Measurements from ENCODE around the gene ALOX15B. TPM values are rescaled to one million over a fixed set of nuclear protein-coding genes. Genes with fewer than 3 reads are reported as not detected.

Gene ALOX15B
- total and polyA plus RNA-seq, 11 donors = 0.07 to 2.2 (median 0.23) TPM; not detected in 4

DNA sequence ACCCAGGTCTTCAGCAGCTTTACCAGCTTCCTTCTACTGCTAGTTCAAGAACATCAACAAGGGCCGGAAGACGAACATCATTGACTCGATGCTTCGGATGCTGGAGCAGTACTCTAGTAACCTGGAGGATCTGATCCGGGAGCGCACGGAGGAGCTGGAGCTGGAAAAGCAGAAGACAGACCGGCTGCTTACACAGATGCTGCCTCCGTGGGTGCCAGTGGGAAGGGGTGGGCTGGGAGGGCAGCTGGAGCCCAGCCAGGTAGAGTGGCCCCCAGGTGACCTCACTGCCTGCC is 24.4 kb upstream of the ALOX15B start:
- peaks cover 0 to 14% (median 10%) of the 10 kb centered on the region in 9 donors for H3K27me3 ChIP-seq
- DNase-seq (no peak), ATAC-seq (no peak)
- peaks cover 0 to 33% (median 14%) of the 10 kb centered on the region in 12 donors for H3K4me1 ChIP-seq
- 94 to 98% (median 95%) methylated on average over 8 to 9 of the region's 9 CpGs for WGBS, 4 donors
- intact Hi-C loops (cut with DNase I) = no loop called here
- TF ChIP-seq POLR2A (IDR thresholded peaks at IDR 0.05) = no peak
- TF ChIP-seq, protein P1, sequence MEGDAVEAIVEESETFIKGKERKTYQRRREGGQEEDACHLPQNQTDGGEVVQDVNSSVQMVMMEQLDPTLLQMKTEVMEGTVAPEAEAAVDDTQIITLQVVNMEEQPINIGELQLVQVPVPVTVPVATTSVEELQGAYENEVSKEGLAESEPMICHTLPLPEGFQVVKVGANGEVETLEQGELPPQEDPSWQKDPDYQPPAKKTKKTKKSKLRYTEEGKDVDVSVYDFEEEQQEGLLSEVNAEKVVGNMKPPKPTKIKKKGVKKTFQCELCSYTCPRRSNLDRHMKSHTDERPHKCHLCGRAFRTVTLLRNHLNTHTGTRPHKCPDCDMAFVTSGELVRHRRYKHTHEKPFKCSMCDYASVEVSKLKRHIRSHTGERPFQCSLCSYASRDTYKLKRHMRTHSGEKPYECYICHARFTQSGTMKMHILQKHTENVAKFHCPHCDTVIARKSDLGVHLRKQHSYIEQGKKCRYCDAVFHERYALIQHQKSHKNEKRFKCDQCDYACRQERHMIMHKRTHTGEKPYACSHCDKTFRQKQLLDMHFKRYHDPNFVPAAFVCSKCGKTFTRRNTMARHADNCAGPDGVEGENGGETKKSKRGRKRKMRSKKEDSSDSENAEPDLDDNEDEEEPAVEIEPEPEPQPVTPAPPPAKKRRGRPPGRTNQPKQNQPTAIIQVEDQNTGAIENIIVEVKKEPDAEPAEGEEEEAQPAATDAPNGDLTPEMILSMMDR (IDR thresholded peaks at IDR 0.05) = no peak
- no peak overlapping the region for H3K27ac ChIP-seq
- H3K9me3 ChIP-seq = no peaks in the 10 kb centered on the region
- no peak overlapping the region for H3K4me3 ChIP-seq
- H3K36me3 ChIP-seq = no peaks in the 10 kb centered on the region

DNA sequence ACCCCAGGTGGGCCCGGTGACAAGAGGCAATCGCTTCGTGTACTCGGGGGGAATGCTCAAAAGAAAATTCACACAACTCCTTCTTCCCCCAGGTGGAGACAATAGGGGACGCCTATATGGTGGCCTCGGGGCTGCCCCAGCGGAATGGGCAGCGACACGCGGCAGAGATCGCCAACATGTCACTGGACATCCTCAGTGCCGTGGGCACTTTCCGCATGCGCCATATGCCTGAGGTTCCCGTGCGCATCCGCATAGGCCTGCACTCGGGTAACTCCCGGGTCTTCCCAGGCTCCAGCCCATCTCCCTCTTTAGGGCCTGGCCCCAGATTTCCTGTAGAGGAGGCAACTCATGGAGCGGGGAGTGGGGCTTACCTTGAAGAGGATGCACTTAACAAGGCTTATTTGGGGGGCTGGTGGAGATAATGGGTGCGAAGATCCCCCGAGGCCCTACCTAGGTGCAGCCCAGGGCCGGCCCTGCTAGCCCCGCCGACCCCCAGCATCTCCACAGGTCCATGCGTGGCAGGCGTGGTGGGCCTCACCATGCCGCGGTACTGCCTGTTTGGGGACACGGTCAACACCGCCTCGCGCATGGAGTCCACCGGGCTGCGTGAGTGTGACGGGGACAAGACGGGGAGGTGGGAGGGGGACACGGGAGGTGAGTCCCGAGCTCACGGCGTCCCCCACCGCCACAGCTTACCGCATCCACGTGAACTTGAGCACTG is 23.5 kb upstream of the ALOX15B start:
- DNase-seq (no peak), ATAC-seq (no peak)
- Histone ChIP-seq H3K4me1 (peaks cover 0 to 40% (median 14%) of the 10 kb centered on the region in 12 donors), H3K36me3 (no peaks in the 10 kb centered on the region), H3K27me3 (peaks cover 0 to 14% (median 10%) of the 10 kb centered on the region in 9 donors), H3K4me3 (peak overlapping the region in 10 of 12 donors; percentile 24 to 51 (median 46)), H3K27ac (no peak overlapping the region), H3K9me3 (no peaks in the 10 kb centered on the region)
- TF ChIP-seq, protein P1 (IDR thresholded peaks at IDR 0.05) = no peak
- no peak for TF ChIP-seq POLR2A (IDR thresholded peaks at IDR 0.05)
- intact Hi-C loops (cut with DNase I) = no loop called here
- 66 to 75% (median 71%) methylated on average over 40 to 44 of the region's 44 CpGs for WGBS, 4 donors

DNA sequence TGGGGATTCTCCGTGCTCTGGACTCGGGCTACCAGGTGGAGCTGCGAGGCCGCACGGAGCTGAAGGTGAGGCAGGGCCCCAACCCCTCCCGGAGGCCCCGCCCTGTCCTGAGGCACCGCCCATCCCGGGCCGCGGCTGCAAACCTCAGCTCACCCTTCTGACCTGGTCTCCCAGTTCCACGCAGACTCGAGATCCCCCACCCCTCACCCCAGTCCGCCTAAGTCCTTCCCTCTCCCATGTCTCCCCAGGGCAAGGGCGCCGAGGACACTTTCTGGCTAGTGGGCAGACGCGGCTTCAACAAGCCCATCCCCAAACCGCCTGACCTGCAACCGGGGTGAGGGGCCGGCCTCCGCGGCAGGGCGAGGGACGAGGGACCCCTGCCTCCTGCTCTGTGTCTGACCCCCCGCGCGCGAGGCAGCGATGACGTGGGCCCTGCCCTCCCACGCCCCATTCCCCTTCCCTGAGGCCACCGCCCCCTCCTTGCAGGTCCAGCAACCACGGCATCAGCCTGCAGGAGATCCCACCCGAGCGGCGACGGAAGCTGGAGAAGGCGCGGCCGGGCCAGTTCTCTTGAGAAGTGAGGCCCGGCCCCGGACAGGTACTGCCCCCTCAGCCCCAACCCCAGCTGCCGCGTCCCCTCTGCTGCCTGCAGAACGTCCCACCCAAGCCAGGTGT is 22.8 kb upstream of the ALOX15B start:
- H3K9me3 ChIP-seq = no peaks in the 10 kb centered on the region
- no peaks in the 10 kb centered on the region for H3K36me3 ChIP-seq
- no peak overlapping the region for H3K27ac ChIP-seq
- DNase-seq (peak in 1 of 5 donors; percentile 64), ATAC-seq (peak in 3 of 4 donors; percentile 29 to 34 (median 29))
- intact Hi-C loops (cut with DNase I) = no loop called here
- 2 to 5% (median 4%) methylated on average over 20 to 46 of the region's 46 CpGs for WGBS, 4 donors
- TF ChIP-seq POLR2A (IDR thresholded peaks at IDR 0.05) = no peak
- TF ChIP-seq, protein P1 (IDR thresholded peaks at IDR 0.05) = no peak
- peak overlapping the region; percentile 2 to 51 (median 46) for H3K4me3 ChIP-seq
- H3K4me1 ChIP-seq = peaks cover 0 to 45% (median 14%) of the 10 kb centered on the region in 12 donors
- peaks cover 0 to 14% (median 10%) of the 10 kb centered on the region in 9 donors for H3K27me3 ChIP-seq
